Transverse colon (tissue), 3 donors: ENCODE data around the gene LRP11.

Experiments used
- POLR2A ChIP-seq: fragments of 450-650 bp; IDR thresholded peaks from one replicate; pipeline ENCODE4 v1.6.1; 2016; ENCODE audit warnings: antibody characterized with exemption, mild to moderate bottlenecking, moderate library complexity
- TF ChIP-seq, protein P1 (sequence below), 5 experiments: fragments of 200-600 bp in 3 of 5; fragments of 450-650 bp in 2 of 5; sonication (generic) in 3 of 5; IDR thresholded peaks; 1 replicate in 2 of 5; 2 replicates in 3 of 5; pipeline ENCODE4 v1.5.1; 2016 to 2017; ENCODE audit warnings: antibody characterized with exemption in 5 of 5, inconsistent platforms in 3 of 5, mild to moderate bottlenecking in 2 of 5, moderate library complexity in 1 of 5

DNA sequence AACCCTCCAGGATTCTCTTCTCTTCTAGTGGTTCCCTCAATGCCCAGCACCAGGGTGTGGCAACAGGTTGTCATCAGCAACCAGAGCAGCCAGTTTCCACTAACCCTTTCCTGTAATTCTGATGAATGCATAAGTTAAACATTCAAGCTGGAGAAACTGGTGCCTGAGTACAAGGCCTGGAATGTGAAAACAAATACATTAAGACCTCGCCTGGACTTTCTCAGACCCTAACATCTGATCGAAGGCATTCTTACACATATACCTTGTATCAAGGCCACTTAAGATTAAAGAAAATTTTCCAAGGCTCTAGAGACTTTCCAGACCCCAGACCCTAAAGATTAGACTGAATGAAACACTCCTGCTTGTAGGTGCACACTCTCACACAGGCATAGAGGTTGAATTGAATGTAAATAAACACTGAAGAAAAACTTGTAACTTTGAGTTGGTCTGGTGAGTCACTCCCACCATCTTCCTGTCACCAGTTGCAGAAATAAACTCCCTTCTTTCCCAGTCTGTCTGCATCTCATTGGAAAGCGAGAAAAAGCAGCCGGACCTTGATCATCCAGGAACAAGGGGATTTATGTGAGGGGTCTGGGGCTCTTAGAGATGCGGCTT, 9.0 kb downstream of the LRP11 start:
- TF ChIP-seq, protein P1, sequence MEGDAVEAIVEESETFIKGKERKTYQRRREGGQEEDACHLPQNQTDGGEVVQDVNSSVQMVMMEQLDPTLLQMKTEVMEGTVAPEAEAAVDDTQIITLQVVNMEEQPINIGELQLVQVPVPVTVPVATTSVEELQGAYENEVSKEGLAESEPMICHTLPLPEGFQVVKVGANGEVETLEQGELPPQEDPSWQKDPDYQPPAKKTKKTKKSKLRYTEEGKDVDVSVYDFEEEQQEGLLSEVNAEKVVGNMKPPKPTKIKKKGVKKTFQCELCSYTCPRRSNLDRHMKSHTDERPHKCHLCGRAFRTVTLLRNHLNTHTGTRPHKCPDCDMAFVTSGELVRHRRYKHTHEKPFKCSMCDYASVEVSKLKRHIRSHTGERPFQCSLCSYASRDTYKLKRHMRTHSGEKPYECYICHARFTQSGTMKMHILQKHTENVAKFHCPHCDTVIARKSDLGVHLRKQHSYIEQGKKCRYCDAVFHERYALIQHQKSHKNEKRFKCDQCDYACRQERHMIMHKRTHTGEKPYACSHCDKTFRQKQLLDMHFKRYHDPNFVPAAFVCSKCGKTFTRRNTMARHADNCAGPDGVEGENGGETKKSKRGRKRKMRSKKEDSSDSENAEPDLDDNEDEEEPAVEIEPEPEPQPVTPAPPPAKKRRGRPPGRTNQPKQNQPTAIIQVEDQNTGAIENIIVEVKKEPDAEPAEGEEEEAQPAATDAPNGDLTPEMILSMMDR (IDR thresholded peaks at IDR 0.05), result no peak
- no peak for TF ChIP-seq POLR2A
